ENCODE measurements around the gene PIP4K2C. TPM values are rescaled to one million over a fixed set of nuclear protein-coding genes. Genes with fewer than 3 reads are reported as not detected.

The PIP4K2C gene
- total and polyA plus RNA-seq, 2 of the 4 experiments (the other 2 are of a cell fraction): 12.5 to 23.1 TPM

- Histone ChIP-seq H3K56ac (ENCODE audit: extremely low read depth, insufficient read depth, low read length) (no peak overlapping the region), H3K4me1 (ENCODE audit: control insufficient read depth, insufficient read depth, low read length) (no peaks in the 10 kb centered on the region), H4K91ac (ENCODE audit: insufficient read depth, low read depth, low read length) (no peak overlapping the region), H2AK9ac (replicated peaks; ENCODE audit: low read depth, low read length, poor library complexity) (no peak overlapping the region), H3K4me2 (ENCODE audit: low read depth, low read length) (no peak overlapping the region), H2BK5ac (ENCODE audit: low read depth, low read length, poor library complexity, severe bottlenecking) (no peak overlapping the region), H3K4ac (ENCODE audit: low read depth, low read length) (no peak overlapping the region), H3K36me3 (ENCODE audit: control insufficient read depth, insufficient read depth, low read length) (no peaks in the 10 kb centered on the region), H3K79me1 (ENCODE audit: low read depth in 1 of 2, low read length in 2 of 2) (no peaks in the 10 kb centered on the region), H2BK15ac (ENCODE audit: low read depth, low read length) (no peak overlapping the region), H2AK5ac (ENCODE audit: low read depth, low read length) (no peak overlapping the region), H2BK120ac (ENCODE audit: low read depth, low read length) (no peak overlapping the region), H3K14ac (replicated peaks; ENCODE audit: low read depth, low read length) (no peak overlapping the region), H3K4me3 (ENCODE audit: insufficient read depth, low read depth, low read length) (no peak overlapping the region), H3K23ac (ENCODE audit: low read depth, low read length) (no peak overlapping the region), H3K27me3 (ENCODE audit: control insufficient read depth, insufficient read depth, low read length) (peaks cover 34% of the 10 kb centered on the region), H3K9me1 (ENCODE audit: insufficient read depth, low read length) (no peaks in the 10 kb centered on the region), H3K18ac (ENCODE audit: low read depth, low read length) (no peak overlapping the region), H4K20me1 (ENCODE audit: insufficient read depth, low read length) (no peaks in the 10 kb centered on the region), H3K27ac (ENCODE audit: insufficient read depth, low read length) (no peak overlapping the region), H4K5ac (ENCODE audit: low read depth, low read length) (no peak overlapping the region), H2AFZ (replicated peaks; ENCODE audit: low read length, poor library complexity) (no peak overlapping the region), H3K9ac (ENCODE audit: low read depth, low read length) (no peak overlapping the region), H4K8ac (ENCODE audit: low read depth in 2 of 2, low read length in 2 of 2) (no peak overlapping the region), H2BK20ac (ENCODE audit: low read depth, low read length) (no peak overlapping the region), H3K9me3 (ENCODE audit: control insufficient read depth, insufficient read depth, low read length) (no peaks in the 10 kb centered on the region)
- ATAC-seq (ENCODE audit: low read depth) (no peak), DNase-seq (no peak)
- in situ Hi-C loops (cut with MboI; ENCODE audit: low sequenced_read_pairs): loop anchor here (5.0 to 10.0 kb wide), 2 partner anchors 40 to 152 kb away; partner anchors contain the start of gene AGAP2
- intact Hi-C loops (cut with micrococcal nuclease): loop anchor here (2.0 to 5.0 kb wide), 2 partner anchors 110 to 155 kb away; partner anchors contain the start of gene AGAP2
- no CpG with 5 or more reads among the region's 1 CpG for WGBS, 2 experiments (ENCODE audit: extremely low coverage in 2 of 2, insufficient read length in 1 of 2)
- CTCF ChIA-PET: interaction anchor here (0.6 to 1.9 kb wide), 6 partner anchors 12 to 112 kb away, joined by 3 to 4 read pairs (median 3); partner anchors contain the start of genes ARHGEF25 and OS9
- POLR2A ChIA-PET (ENCODE audit: unreplicated experiment): no interaction called here
- dilution Hi-C loops (cut with HindIII; ENCODE audit: low sequenced_read_pairs, unreplicated experiment): no loop called here
- TF ChIP-seq RCOR1 (IDR thresholded peaks at IDR 0.05; ENCODE audit: insufficient replicate concordance, low read length) (no peak), RAD21 (IDR thresholded peaks at IDR 0.05; ENCODE audit: low read length) (no peak), CTCF (conservative IDR thresholded peaks at IDR 0.05; ENCODE audit: low read depth, low read length) (no peak), CHD1 (IDR thresholded peaks at IDR 0.05; ENCODE audit: low read depth, low read length) (no peak)
- BruUV-seq (replicated peaks): no TSS peak
Observed at GRCh38 chr12:57582440-57582839, 8.6 kb upstream of the PIP4K2C start.

Data from IMR-90 (cell line).